Tongue (tissue), 2 donors: ENCODE data around the gene GAST. TPM values are rescaled to one million over a fixed set of nuclear protein-coding genes. Genes with fewer than 3 reads are reported as not detected.
A peak's percentile ranks its signal among the peaks of the same experiment; 100 is the strongest.
"Not testable (repeated sequence)": the region's sequence is repeated elsewhere in the genome, so short reads cannot be mapped to it uniquely, and the experiment has no call there.

ENCODE experiments used
- DNase-seq: peaks from one replicate; pipeline ENCODE4 v3.0.0-alpha.2; 2015
- total RNA-seq: library from RNA; depleted of rRNA; stranded (reverse); fragments of >200 nt; gene quantifications from one replicate; pipeline ENCODE4 v1.2.3, GENCODE V29; 2014

The GAST gene, protein sequence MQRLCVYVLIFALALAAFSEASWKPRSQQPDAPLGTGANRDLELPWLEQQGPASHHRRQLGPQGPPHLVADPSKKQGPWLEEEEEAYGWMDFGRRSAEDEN
- not detected for total RNA-seq

GRCh38 chr17:41711669-41712400 lies at the start of gene GAST:
Gene GAST (plus strand): TSS chr17:41712331. CDS start chr17:41715437, 3,106 bp downstream.
- no peak for DNase-seq

DNA sequence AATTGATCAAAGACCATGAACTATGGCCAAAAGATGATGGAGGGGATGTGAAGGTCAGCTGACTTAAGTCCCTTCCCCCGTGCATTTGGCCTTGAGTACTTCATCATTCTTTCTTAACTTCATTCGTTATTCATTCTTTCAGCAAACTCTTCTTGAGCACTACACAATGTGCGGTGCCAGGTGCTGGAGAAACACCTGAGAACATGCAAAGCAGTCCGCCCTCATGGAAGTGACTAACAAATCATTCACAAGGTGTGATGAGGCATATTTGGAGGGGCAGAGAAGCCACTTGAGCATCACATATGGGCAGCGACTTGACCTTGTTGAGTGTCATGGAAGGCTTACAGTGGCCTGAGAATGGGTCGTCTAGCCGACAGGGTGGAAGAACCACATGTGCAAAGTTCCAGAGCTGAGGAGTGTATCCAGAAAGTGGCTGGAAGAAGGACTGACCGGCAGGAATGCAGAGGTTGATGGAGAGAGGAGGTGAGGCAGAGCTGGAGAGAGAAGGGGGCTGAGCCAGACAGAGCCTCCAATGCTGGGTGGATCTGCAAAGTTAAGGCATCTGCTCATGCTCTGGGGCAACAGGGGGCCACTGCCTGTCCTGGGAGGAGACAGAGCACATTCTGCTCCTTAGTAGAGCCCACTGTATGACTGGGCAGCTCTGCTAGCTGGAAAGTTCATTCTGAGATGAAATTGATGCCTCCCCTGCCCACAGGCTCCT lies 48.5 kb upstream of the GAST start:
- no peak for DNase-seq

DNA sequence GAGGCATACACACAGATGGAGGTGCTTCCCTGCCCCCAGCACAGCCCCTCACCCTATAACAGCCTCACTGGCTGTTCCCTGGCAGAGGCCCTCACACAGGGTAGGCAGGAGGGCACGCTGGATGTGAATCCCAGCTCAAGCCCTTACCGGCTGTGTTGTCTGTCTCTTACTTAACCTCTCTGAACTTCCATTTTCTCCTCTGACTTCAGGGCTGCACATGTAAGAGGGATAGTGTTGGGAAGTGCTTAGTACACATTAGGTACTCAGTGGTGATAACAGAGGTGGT lies 48.0 kb upstream of the GAST start:
- no peak for DNase-seq

DNA sequence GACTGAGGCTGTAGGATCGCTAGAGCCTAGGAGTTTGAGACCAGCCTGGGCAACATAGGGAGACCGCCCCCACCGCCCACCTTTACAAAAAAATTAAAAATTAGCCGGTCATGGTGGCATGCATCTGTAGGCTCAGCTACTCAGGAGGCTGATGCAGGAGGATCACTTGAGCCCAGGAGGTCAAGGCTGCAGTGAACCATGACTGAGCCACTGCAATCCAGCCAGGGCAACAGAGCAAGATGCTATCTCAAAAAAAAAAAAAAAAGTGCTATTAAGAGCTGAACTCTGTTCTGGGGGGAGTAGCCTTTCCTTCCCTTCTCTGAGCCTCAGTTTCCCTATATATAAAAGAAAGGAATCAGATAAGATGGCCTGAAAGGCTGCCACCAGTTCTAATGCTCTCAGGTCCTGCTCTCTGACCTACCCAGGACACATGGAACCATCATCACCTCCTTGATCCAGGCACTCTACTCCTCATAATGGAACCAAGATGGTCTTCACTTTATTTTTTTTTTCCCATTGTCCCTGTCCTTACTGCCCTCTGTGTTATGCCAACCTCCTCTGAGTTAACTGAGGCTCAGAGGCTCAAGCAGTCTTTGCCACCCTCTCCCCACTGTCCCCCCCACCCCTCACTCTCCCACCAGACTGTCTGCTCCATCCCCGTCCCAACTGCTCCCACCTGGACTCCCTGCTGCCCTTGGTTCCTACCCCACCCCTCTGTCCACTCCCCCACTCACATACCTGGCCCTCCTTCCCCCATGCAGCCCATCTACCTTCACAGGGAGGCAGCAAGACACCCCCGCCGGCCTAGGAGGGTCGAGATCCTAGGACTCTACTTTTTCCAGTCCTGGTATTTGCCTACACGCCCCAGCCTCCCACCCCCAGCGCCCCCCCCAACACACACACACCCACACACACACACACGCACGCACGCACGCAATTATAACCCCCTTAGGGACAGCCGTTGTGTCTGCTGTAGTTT lies 47.3 kb upstream of the GAST start:
- DNase-seq: no peak

- DNase-seq: peak; percentile 93
Measured at GRCh38 chr17:41665566-41666236, 46.4 kb upstream of the GAST start.

DNA sequence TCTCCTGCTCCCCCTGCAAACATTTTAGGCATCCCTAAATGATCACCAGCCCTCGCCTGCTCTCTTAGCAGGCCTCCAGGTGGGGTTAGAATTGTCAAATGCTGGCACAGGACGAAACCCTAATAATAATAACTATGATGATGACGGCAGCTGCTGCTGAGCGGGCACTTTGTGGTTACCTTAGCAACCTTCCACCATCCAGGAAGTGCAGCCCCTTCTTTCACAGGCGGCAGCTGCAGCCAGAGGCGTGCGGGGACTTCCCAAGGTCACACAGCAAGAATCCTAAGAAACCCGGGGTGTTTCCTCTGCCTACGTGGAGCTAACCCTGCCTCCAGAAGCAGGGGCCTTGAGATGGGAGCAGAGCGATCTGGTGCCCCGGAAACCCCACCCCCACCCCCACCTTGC lies 45.9 kb upstream of the GAST start:
- DNase-seq: peak; percentile 69

DNA sequence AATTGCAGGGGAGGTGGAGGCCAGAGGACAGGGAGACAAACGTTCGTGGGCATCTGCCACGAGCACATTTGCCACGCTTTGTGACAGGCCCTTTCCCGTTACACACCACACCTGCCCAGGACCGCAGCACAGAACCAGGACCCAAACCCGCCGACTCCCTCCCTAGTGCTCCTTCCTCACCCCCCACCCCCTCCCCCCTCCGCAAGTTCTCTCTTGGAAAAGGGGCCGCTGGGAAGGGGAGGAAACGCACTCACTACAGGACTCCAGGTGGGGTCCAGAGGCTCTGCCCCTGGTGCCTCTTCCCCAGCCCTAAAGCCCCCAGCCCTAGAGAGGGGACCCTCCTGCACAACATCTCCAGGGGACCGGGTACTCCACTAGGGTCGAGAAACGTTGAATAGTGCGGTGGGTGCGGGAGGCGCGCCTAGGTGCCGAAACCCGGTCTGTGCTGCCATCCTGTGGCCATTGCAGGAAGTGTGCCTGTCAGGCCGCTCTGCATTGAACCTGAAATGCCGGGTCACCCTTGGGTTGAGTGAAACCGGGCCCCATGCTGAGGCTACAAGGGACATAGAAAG lies 45.3 kb upstream of the GAST start:
- DNase-seq: peak; percentile 91

- DNase-seq: no peak
Measured at GRCh38 chr17:41667280-41668041, 44.7 kb upstream of the GAST start.

DNA sequence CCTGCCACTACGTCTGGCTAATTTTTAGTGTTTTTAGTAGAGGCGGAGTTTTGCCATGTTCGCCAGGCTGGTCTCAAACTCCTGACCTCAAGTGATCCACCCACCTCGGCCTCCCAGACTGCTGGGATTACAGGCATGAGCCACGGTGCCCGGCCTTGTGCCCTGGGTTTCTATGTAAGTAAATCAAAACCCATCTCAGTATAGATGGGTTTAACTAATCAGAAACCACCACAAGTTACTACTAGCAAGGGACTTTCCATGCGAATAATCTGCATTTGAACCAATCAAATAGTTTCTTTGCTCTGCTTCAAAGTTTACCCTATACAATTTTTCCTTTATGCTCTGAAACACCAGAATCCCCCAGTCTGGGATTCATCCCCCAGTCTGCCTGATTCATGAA lies 40.0 kb upstream of the GAST start:
- DNase-seq: no peak

DNA sequence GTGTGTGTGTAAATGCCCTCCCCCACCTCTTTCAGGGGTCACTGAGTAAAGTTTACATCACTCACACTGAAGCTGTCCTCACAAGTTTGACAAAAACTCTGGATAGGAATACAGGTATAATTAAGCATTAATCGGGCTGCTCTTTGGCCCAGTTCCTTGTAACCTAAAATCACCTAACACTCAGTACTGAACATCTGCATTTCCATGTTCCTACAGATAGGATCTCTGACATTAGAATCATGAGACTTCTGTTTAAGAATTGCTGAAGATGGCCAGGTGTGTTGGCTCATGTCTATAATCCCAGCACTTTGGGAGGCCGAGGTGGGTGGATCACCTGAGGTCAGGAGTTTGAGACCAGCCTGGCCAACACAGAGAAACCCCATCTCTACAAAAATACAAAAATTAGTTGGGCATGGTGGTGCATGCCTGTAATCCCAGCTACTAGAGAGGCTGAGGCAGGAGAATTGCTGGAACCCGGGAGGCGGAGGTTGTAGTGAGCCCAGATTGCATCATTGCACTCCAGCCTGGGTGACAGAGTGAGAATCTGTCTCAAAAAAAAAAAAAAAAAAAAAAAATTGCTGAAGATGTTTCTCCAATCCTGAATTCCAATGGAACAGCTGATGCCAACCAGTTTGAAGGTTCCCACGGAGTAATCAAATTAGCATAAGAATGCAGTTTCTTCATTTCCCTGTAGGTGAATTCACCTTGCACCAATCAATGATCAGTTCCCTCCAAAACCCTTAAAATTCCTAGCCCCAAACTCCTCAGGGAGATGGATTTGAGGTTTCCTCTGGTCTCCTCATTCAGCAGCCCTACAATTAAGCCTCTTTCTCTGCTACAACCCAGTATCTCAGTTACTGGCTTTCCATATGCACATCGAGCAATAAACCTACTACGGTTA lies 36.7 kb upstream of the GAST start:
- not testable (repeated sequence) for DNase-seq

DNA sequence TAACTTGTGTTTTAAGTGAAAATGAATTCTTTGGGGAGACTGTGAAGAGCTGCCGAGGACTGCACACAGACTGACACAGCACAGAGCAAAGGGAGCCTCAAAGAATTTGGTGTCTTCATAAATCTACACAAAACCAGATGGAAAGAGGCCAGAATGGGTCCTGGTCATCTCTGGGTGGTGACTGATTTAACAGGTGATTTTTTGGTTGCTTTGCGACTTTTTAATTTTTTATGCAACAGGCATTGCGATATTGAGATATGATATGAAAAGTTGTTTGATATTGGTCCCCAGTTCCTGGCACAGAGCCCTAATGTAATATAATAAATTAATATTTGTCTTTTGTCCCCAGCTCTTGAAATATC lies 36.1 kb upstream of the GAST start:
- no peak for DNase-seq

- no peak for DNase-seq
Measured at GRCh38 chr17:41678411-41678906, 33.7 kb upstream of the GAST start.

- no peak for DNase-seq
Measured at GRCh38 chr17:41678907-41679739, 33.0 kb upstream of the GAST start.

DNA sequence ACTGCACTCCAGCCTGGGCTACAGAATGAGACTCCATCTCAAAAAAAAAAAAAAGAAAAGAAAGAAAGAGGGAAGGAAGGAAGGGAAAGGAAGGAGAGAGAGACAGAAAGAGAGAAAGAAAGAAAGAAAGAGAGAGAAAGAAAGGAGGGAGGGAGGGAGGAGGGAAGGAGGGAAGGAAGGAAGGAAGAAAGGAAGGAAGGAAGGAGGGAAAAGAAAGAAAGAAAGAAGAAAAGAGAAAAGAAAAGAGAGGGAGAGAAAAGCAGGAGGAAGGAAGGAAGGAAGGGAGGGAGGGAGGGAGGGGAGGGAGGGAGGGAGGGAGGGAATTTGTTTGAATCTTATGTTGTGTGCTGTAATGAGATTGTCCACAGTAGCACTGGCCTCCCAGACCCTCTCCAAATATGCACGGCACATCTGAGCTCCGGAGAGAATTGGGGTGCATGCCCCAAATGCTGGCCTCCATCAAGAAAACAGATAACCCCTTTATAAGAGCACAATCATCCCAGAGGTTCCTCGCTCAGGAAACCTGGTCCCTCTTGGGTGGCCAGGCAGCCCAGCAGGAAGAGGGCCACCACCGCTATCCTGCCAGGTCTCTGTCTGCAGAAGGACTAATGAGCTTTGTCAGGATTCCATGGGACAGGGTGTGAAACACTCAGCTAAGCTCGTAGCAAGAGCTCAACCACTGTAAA lies 32.2 kb upstream of the GAST start:
- no peak for DNase-seq

GRCh38 chr17:41680426-41681040 lies 31.6 kb upstream of the GAST start:
- DNase-seq: peak; percentile 63

DNA sequence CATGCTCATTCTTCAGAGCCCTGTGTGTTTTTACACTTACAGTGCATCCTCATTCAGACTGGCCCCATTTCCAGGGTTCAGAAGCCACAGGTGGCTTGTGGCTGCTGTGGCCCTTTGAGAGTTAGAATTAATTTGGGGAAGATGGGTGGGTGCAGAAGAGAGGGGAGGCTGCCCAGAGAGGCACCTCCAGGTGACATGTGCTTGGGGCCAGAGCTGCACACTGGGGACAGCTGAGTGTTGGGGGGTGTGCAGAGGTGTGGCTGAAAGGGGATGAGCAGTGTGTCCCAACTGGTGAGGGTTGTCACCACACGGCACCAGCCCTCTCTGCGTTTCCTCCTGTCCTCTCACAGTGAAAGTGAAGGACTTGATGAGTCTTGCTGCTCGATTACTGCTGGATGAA lies 30.4 kb upstream of the GAST start:
- DNase-seq: no peak

DNA sequence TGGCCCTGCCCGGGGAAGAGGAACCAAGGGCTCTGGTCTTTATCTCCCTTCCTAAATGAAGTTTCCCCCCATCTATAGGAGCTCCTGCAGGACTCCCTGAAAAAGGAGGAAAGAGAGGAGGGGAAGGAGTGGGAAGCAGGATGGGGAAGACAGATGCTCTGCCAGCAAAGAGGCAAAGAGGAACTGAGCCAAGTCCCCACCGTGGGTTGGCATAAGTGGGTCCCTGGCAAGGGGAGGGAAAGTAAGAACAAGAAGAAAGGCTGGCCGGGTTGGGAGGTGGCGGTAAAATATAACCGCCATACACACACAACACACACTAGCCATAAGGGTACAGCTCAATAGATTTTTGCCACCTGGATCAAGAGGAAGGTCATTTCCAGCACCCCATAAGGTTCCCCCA lies 29.5 kb upstream of the GAST start:
- DNase-seq: no peak
